A673 (cell line): ENCODE data around the gene KATNB1. TPM values are rescaled to one million over a fixed set of nuclear protein-coding genes. Genes with fewer than 3 reads are reported as not detected.

Source experiments
- BruUV-seq: library from RNA; stranded (reverse); fragments of 400-500 nt; replicated peaks from 2 replicates; lab custom pipeline; 2021; lab: Mats Ljungman, UMichigan
- CTCF ChIA-PET: fragments of 300-600 bp; sonication (Branson Sonifier 250); formaldehyde crosslinking; loops from one replicate; lab custom pipeline; 2022; ENCODE audit warnings: antibody characterized with exemption; lab: Charles Lee
- POLR2A ChIA-PET: fragments of 300-600 bp; sonication (Branson Sonifier 250); formaldehyde crosslinking; loops from one replicate; lab custom pipeline; 2022; ENCODE audit warnings: antibody characterized with exemption; ENCODE audit not compliant: low non-redundant PET; lab: Charles Lee
- DNase-seq: peaks from one replicate; pipeline ENCODE4 v3.0.0-alpha.2; 2015; ENCODE audit warnings: low spot score
- H3K27ac ChIP-seq: fragments of 200-600 bp; sonication (generic); 2 replicates; pipeline ENCODE4 v1.5.1; 2016; ENCODE audit warnings: mixed run types, low read depth, mild to moderate bottlenecking, mixed read lengths, antibody characterized with exemption, low read length; ENCODE audit not compliant: poor library complexity, severe bottlenecking
- H3K27me3 ChIP-seq: fragments of 200-600 bp; sonication (generic); replicated peaks from 2 replicates; pipeline ENCODE4 v1.6.1; 2017; ENCODE audit warnings: mixed run types, low read depth, mild to moderate bottlenecking, mixed read lengths, antibody characterized with exemption, low read length; ENCODE audit not compliant: insufficient read depth, poor library complexity
- H3K36me3 ChIP-seq: fragments of 200-600 bp; sonication (generic); 2 replicates; pipeline ENCODE4 v1.6.1; 2016; ENCODE audit warnings: mixed run types, mild to moderate bottlenecking, mixed read lengths, antibody characterized with exemption, low read length; ENCODE audit not compliant: insufficient read depth, poor library complexity, severe bottlenecking
- H3K4me1 ChIP-seq: fragments of 200-600 bp; sonication (generic); 2 replicates; pipeline ENCODE4 v1.6.1; 2017; ENCODE audit warnings: mixed run types, mild to moderate bottlenecking, mixed read lengths, antibody characterized with exemption, low read length; ENCODE audit not compliant: insufficient read depth, poor library complexity, severe bottlenecking
- H3K4me3 ChIP-seq: fragments of 200-600 bp; sonication (generic); 2 replicates; pipeline ENCODE4 v1.5.1; 2016; ENCODE audit warnings: low read depth, mixed run types, mild to moderate bottlenecking, mixed read lengths, low read length; ENCODE audit not compliant: poor library complexity, severe bottlenecking
- H3K9me3 ChIP-seq: fragments of 200-600 bp; sonication (generic); 2 replicates; pipeline ENCODE4 v1.6.1; 2016; ENCODE audit warnings: mixed run types, low read depth, mild to moderate bottlenecking, mixed read lengths, antibody characterized with exemption, low read length; ENCODE audit not compliant: poor library complexity, severe bottlenecking
- CTCF ChIP-seq: fragments of 300-800, 200-600 bp; sonication (generic); conservative IDR thresholded peaks from 2 replicates; pipeline ENCODE4 v1.5.1; 2017; ENCODE audit warnings: low read depth, mild to moderate bottlenecking, antibody characterized with exemption, low read length, moderate library complexity, mixed read lengths
- EZH2 ChIP-seq: fragments of 200-600 bp; sonication (generic); IDR thresholded peaks from 2 replicates; pipeline ENCODE4 v1.6.1; 2017; ENCODE audit warnings: borderline replicate concordance, low read depth, mild to moderate bottlenecking, mixed read lengths, antibody characterized with exemption, low read length; ENCODE audit not compliant: poor library complexity, severe bottlenecking
- intact Hi-C: fragments of 100-400 bp; cut with micrococcal nuclease; formaldehyde crosslinking; loops from one replicate; pipeline ENCODE4 v1.10.0; 2022; ENCODE audit not compliant: unreplicated experiment
- total RNA-seq: library from RNA; stranded (reverse); gene quantifications from 2 replicates; pipeline ENCODE4 v1.2.3, GENCODE V29; 2021

KATNB1 gene
- total RNA-seq, 1 experiment from 2014 or later: 55.7 TPM

- no peaks in the 10 kb centered on the region for H3K36me3 ChIP-seq
- no peaks in the 10 kb centered on the region for H3K27me3 ChIP-seq
- no peak for DNase-seq
- BruUV-seq: no TSS peak
- H3K9me3 ChIP-seq: no peaks in the 10 kb centered on the region
- POLR2A ChIA-PET: no interaction called here
- intact Hi-C loops: no loop called here
- CTCF ChIA-PET: interaction anchor here (0.7 kb wide), 1 partner anchor 102 kb away, joined by 6 read pairs; no protein-coding TSS in a partner anchor
- H3K4me3 ChIP-seq: no peak overlapping the region
- TF ChIP-seq CTCF: no peak
- TF ChIP-seq EZH2: no peak
- no peak overlapping the region for H3K27ac ChIP-seq
- no peaks in the 10 kb centered on the region for H3K4me1 ChIP-seq
Observed at GRCh38 chr16:57693550-57693949, 42.0 kb upstream of the KATNB1 start.

- ChIA-PET CTCF (interaction anchor here (0.7 kb wide), 1 partner anchor 103 kb away, joined by 6 read pairs; no protein-coding TSS in a partner anchor), POLR2A (no interaction called here)
- H3K9me3 ChIP-seq: no peaks in the 10 kb centered on the region
- no peak overlapping the region for H3K4me3 ChIP-seq
- no peak overlapping the region for H3K27ac ChIP-seq
- DNase-seq: no peak
- no peaks in the 10 kb centered on the region for H3K36me3 ChIP-seq
- BruUV-seq: no TSS peak
- H3K27me3 ChIP-seq: no peaks in the 10 kb centered on the region
- intact Hi-C loops: no loop called here
- TF ChIP-seq EZH2: no peak
- TF ChIP-seq CTCF: no peak
- H3K4me1 ChIP-seq: no peaks in the 10 kb centered on the region
Observed at GRCh38 chr16:57694231-57694724, 41.3 kb upstream of the KATNB1 start.

- H3K4me3 ChIP-seq: no peak within 1 kb of the TSS
- CTCF ChIA-PET: no interaction called here
Observed at GRCh38 chr16:57694725-57695679, 40.6 kb upstream of the KATNB1 start, which contains the start of gene DRC7. Gene DRC7 (plus strand): TSS chr16:57694806. CDS start chr16:57697950, 3,144 bp downstream.

More at GRCh38 chr16:57694725-57695679, 40.6 kb upstream of the KATNB1 start, which contains the start of gene DRC7:
- Histone ChIP-seq H3K27ac (no peak within 1 kb of the TSS), H3K36me3 (no peaks in the 10 kb centered on the region), H3K9me3 (no peaks in the 10 kb centered on the region), H3K4me1 (no peaks in the 10 kb centered on the region), H3K27me3 (no peaks in the 10 kb centered on the region)
- POLR2A ChIA-PET: no interaction called here
- intact Hi-C loops: no loop called here
- BruUV-seq: no TSS peak
- TF ChIP-seq CTCF: no peak
- TF ChIP-seq EZH2: no peak
- peak; percentile 63 for DNase-seq
